ENCODE measurements around the gene SPI1.

SPI1 gene

GRCh38 chr11:47378010-47378835 is at the start of gene SPI1:
TSS of gene SPI1 (minus strand) at chr11:47378547. CDS start at chr11:47378353, 194 bp downstream.
- no peak for DNase-seq (ENCODE audit: low spot score)

DNA sequence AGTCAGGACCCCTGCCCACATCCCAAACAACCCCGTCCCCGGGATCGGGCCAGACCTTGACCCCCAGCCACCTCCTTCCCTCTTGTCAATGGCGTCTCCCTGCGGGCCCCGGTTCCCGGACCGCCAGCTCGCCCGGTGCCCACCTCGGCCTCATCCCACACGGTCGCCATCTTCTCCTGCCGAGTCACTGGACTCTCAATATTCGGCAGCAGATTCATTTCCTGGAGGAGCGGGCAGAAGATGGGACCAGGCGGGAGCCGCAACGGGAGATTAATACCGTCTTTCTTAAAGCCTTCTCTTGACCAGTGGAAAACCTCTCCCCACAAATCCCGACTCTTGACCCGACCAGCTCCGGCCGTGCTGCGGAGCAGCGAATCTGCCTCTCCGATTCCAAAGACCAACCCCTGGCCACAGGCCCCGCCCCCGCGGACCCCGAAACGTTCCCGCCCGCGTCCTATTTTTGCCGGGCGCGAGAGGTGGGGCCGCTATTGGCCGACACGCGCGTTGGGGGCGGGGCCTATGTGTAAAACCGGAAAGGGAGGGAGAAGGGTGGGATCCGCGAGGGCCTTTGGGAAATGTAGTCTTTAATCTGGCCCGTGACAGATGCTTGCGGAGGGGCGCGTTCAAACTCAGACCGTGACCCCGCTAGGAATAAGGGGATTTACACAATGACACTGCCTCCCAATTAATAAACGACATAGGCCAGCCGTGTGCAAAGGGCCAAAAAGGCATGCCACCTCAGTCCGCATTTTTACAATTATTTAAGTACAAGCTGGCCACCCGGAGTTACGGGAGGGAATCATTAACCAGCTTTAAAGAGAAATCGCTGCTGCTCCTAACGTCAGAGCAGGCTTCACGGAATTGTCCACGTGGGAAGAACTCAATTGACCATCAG is 48.0 kb upstream of the SPI1 start, which contains the start of gene PSMC3:
Gene PSMC3 (minus strand): TSS at position 378 of the 895 bp plus-strand sequence. CDS start 160 bp downstream, at position 218.
- peak; percentile 96 for DNase-seq (ENCODE audit: low spot score)

DNA sequence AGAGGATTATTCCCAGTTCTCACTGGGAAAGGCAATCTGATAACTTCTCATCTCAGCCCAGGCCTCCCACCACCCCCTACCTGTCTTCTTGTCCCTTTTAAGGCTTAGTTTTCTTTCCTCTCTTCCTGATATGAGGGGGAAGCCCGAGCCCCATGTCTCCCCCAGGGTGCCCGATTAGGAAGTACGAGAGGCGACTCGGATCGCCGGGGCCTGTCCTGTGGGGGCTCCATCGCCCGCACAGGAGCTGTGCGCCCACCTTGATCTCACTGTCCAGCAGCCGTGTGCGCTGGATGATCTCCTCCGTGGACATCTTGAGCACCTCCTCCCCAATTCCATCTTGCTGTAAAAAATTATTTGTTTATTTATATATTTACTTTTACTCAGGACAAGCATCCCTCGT is 47.3 kb upstream of the SPI1 start:
- no peak for DNase-seq (ENCODE audit: low spot score)

- DNase-seq (ENCODE audit: low spot score): no peak
Measured at GRCh38 chr11:47418454-47419259, 40.3 kb upstream of the SPI1 start.

GRCh38 chr11:47417712-47418111 is 39.4 kb upstream of the SPI1 start:
- DNase-seq (ENCODE audit: low spot score): no peak

DNA sequence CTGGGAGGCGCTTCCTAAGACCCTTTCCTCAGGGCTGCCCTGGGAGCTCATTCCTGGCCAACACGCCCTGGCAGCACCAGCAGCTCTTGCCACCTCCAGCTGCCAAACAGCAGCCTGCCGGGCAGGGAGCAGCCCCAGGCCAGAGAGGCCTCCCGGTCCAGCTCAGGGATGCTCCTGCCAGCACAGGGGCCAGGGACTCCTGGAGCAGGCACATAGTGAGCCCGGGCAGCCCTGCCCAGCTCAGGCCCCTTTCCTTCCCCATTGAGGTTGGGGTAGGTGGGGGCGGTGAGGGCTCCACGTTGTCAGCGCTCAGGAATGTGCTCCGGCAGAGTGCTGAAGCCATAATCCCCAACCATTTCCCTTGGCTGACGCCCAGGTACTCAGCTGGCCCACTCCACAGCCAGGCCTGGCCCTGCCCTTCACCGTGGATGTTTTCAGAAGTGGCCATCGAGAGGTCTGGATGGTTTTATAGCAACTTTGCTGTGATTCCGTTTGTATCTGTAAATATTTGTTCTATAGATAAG is 37.7 kb upstream of the SPI1 start:
- DNase-seq (ENCODE audit: low spot score): no peak

DNA sequence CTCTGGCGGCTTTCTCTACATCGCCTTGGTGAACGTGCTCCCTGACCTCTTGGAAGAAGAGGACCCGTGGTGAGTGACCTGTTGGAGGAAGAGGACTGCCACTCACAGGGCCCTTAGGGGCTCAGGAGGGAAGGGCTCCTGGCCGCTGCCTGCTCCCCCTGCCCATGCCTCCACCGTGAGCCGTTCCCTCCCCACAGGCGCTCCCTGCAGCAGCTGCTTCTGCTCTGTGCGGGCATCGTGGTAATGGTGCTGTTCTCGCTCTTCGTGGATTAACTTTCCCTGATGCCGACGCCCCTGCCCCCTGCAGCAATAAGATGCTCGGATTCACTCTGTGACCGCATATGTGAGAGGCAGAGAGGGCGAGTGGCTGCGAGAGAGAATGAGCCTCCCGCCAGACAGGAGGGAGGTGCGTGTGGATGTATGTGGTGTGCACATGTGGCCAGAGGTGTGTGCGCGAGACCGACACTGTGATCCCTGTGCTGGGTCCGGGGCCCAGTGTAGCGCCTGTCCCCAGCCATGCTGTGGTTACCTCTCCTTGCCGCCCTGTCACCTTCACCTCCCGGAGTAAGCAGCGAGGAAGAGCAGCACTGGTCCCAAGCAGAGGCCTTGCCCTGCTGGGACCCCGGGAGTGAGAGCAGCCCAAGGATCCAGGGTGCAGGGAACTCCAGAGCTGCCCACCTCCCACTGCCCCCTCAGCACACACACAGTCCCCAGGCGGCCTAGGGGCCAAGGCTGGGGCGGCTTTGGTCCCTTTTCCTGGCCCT is 36.9 kb upstream of the SPI1 start:
- DNase-seq (ENCODE audit: low spot score): no peak

DNA sequence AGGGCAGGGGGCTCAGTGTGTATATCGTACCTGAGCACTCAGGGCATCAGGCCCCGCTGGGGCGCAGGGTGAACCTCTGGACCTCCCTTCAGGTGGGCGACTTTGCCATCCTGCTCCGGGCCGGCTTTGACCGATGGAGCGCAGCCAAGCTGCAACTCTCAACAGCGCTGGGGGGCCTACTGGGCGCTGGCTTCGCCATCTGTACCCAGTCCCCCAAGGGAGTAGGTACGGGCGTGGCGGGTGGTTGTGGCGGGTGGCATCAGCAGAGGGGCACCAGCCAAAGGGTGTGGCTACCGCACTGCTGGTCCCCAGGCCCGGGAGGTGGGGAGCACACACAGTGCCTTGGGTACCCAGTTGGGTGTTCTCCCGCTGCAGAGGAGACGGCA is 36.3 kb upstream of the SPI1 start:
- no peak for DNase-seq (ENCODE audit: low spot score)

DNA sequence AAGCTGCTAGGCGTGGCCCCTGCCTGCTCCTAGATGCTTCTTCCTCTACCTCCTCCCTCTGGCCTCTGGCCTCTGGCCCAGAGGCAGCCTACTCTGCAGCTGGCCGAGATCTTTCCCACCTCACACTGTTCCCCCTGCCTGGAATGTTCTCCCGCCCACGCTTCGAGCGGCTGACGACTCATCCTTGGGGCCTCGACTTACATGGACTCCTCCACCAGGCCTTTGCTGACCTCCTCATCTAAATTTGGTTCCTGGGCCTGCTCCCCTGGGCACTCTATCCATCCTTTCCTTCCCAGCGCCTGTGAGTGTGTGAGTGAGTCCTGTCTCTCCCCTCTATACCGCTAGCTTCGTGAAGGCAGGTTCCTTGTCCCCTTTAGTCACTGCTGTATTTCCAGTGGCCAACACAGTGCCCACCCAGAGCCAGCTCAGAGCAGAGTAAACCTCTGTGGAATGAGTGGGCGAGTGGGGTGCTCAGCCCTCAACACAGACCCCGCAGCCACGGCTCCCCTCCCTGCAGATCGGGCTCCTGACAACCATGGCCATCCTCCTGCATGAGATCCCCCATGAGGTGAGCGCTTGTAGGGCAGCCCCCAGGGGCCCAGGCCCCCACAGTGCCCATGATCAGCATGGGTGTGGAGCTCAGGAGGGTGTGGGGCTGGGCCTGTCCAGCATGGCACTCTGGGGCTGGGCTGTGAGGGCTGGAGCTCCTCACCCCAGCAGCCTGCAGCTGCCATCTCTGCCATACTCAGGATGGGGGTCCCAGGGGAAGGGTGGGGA is 35.7 kb upstream of the SPI1 start:
- no peak for DNase-seq (ENCODE audit: low spot score)

- DNase-seq (ENCODE audit: low spot score): no peak
Measured at GRCh38 chr11:47413351-47413750, 35.0 kb upstream of the SPI1 start.

- DNase-seq (ENCODE audit: low spot score): peak; percentile 46
Measured at GRCh38 chr11:47411884-47412746, 33.8 kb upstream of the SPI1 start.

DNA sequence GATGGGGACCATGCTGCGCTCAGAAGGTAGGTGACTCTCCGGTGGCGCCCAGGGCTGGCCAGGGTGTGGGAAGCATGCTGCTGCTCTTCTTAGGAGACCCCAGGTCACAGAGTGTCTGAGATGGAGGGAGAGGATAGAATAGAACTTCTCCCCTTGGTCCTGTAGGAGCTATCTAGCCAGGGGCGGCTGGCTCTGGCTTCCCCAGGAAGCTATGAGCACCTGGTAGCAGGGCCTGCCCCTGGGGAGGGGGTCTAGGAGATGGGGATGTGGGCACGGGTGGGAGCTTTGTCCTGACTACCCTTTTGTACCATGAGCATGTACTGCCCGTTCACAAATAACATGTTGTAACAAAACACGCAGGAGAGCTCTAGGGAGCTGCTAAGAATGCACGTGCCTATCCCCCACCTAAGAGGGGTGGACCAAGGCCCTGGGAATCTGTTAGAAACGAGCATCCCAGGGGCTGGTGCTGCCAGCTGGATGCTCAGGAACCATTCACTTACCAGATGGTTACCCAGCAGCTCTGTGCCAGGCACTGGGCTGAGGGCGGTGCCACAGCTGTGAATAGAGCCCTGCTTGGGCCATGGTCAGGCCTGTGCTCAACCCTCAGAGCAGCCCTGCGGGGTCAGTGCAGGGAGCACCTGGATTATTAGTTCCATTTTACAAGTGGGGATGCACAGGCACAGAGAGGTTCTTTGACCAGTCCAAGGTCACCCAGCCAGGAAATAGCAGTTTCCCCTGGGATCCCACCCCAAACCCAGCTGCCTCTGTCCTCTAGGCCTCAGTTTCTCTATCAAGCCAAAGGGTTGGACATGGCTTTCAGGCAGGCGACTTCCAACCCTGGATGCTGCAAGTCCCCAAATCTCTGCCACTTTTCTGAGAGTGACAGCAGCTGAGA is 32.3 kb upstream of the SPI1 start:
- DNase-seq (ENCODE audit: low spot score): no peak

GRCh38 chr11:47409440-47410369 is 31.4 kb upstream of the SPI1 start:
- DNase-seq (ENCODE audit: low spot score): no peak

- DNase-seq (ENCODE audit: low spot score): no peak
Measured at GRCh38 chr11:47408598-47409439, 30.5 kb upstream of the SPI1 start.

DNA sequence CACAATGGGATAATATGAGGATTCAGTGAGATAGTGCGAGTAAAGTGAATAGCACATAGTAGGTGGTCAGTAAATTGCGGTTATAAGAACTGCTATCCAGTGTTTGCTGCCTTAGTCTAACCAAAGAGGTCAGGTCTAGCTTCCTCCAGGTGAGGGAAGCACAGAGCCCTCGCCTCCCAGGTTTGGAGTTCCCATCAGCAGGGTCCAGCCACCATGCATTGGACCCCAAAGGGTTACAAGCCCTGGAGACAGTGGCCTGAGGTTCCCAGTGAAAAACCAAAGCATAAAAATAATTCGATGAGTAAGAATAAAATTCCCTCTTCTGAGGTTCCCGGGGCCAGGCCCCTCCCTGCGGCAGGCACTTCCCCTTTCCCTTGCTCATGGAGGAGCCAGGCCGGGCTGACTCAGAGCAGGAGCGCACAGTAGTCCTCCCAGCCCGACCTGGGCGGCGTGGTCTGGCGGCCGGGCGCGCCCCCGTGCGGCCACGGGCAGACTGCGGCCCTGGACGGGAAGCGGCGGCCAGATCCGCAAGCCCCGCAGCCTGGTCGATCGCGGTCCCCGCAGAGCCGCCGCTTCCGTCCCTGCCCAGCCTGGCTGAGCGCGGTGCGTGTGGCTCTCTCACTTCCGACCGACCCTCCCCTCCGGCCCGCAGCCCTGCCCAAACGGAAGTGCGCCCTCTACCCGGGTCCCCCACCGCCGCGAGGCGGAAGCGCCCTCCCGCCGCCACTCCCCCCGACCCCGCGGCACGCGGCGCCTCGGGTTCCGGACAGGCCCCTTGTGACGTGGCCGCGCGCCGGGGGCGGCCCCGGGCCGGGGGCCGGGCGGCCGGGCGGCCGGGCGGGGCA is 29.6 kb upstream of the SPI1 start, which contains the start of gene SLC39A13:
Gene SLC39A13 (plus strand): TSS at position 845 of the 845 bp plus-strand sequence. CDS start 1,505 bp downstream, outside the sequence.
- peak; percentile 87 for DNase-seq (ENCODE audit: low spot score)
